NCI-H2107 (cell line): ENCODE results near the gene RPS19BP1.

ENCODE experiments used
- DNase-seq: peaks from one replicate; lab custom pipeline; 2025; lab: John Stamatoyannopoulos, UW

The RPS19BP1 gene

GRCh38 chr22:39559456-39560105, 27.0 kb upstream of the RPS19BP1 start:
- no peak for DNase-seq

GRCh38 chr22:39558950-39559349, 26.4 kb upstream of the RPS19BP1 start:
- DNase-seq: no peak

GRCh38 chr22:39558254-39558727, 25.7 kb upstream of the RPS19BP1 start:
- no peak for DNase-seq

GRCh38 chr22:39556970-39557841, 24.7 kb upstream of the RPS19BP1 start:
- DNase-seq: no peak

GRCh38 chr22:39554151-39554550, 21.6 kb upstream of the RPS19BP1 start:
- no peak for DNase-seq

GRCh38 chr22:39553429-39553828, 20.9 kb upstream of the RPS19BP1 start:
- no peak for DNase-seq

- no peak for DNase-seq
These were observed 15.0 kb upstream of the RPS19BP1 start for GRCh38 chr22:39547587-39547947.

- no peak for DNase-seq
These were observed 14.5 kb upstream of the RPS19BP1 start for GRCh38 chr22:39546889-39547586.

GRCh38 chr22:39545386-39546365, 13.1 kb upstream of the RPS19BP1 start:
- DNase-seq: no peak

- no peak for DNase-seq
These were observed 10.5 kb upstream of the RPS19BP1 start for GRCh38 chr22:39543095-39543494.

- no peak for DNase-seq
These were observed 5.4 kb upstream of the RPS19BP1 start for GRCh38 chr22:39537975-39538374.

GRCh38 chr22:39536711-39537110, 4.2 kb upstream of the RPS19BP1 start:
- DNase-seq: no peak

GRCh38 chr22:39535831-39536449, 3.4 kb upstream of the RPS19BP1 start:
- DNase-seq: no peak

- DNase-seq: no peak
These were observed 2.8 kb upstream of the RPS19BP1 start for GRCh38 chr22:39535357-39535725.

- peak; percentile 38 for DNase-seq
These were observed 2.2 kb upstream of the RPS19BP1 start for GRCh38 chr22:39534591-39535356.

GRCh38 chr22:39534092-39534506, 1.6 kb upstream of the RPS19BP1 start:
- DNase-seq: no peak

- DNase-seq: no peak
These were observed 1.7 kb downstream of the RPS19BP1 start for GRCh38 chr22:39530692-39531331.

GRCh38 chr22:39530116-39530515, 2.4 kb downstream of the RPS19BP1 start:
- no peak for DNase-seq

GRCh38 chr22:39529487-39529851, 3.1 kb downstream of the RPS19BP1 start:
- DNase-seq: no peak
